Activated naive CD4-positive, alpha-beta T cell treated with Interleukin-2 at 50 U/mL for 16 hours (primary cell): ENCODE results near the gene STH.
"Not testable (repeated sequence)": the region's sequence is repeated elsewhere in the genome, so short reads cannot be mapped to it uniquely, and the experiment has no call there.

Experiments
- DNase-seq: peaks from one replicate; pipeline ENCODE4 v3.0.0-alpha.2; 2020

STH gene, protein sequence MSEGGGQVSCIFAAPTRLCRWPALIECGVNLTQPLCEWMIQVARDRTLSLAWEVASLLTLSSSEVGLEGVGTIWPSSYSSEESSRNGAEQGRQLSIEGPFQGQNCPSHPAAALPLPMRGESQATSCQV

DNA sequence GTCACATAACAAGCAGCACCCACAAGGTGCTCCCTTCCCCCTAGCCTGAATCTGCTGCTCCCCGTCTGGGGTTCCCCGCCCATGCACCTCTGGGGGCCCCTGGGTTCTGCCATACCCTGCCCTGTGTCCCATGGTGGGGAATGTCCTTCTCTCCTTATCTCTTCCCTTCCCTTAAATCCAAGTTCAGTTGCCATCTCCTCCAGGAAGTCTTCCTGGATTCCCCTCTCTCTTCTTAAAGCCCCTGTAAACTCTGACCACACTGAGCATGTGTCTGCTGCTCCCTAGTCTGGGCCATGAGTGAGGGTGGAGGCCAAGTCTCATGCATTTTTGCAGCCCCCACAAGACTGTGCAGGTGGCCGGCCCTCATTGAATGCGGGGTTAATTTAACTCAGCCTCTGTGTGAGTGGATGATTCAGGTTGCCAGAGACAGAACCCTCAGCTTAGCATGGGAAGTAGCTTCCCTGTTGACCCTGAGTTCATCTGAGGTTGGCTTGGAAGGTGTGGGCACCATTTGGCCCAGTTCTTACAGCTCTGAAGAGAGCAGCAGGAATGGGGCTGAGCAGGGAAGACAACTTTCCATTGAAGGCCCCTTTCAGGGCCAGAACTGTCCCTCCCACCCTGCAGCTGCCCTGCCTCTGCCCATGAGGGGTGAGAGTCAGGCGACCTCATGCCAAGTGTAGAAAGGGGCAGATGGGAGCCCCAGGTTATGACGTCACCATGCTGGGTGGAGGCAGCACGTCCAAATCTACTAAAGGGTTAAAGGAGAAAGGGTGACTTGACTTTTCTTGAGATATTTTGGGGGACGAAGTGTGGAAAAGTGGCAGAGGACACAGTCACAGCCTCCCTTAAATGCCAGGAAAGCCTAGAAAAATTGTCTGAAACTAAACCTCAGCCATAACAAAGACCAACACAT is at the start of gene STH:
Gene STH, plus strand, starts transcription at position 264 of the 913 bp plus-strand sequence. Its CDS starts 30 bp downstream, at position 294.
- DNase-seq = no peak

DNA sequence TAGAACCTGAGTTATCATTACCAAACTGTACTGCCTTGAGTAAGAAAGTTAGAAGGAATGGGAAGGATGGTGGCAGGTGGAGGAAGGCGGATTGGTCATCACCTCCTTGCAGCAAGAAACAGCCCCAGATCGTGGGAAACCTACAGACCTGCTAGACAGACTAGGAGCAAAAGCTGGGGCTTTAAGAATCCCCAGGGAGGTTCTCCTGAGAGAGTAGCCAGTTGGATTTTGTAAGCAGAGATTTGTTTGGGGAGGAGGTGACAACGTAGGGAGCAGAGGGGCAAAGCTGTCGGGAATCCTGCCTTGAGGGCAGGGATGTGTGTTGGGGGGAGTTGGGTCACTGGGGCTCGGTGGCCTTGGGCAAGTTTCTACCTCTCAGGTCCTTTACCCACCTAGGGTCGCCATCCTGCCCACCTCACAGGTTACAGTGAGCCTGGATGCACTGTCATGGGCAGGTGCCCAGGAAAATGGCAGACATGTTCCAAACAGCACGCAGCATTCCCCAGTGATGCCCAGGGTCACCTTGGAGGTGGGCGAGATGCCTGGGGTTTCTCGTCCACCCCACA is 49.2 kb upstream of the STH start:
- no peak for DNase-seq

DNA sequence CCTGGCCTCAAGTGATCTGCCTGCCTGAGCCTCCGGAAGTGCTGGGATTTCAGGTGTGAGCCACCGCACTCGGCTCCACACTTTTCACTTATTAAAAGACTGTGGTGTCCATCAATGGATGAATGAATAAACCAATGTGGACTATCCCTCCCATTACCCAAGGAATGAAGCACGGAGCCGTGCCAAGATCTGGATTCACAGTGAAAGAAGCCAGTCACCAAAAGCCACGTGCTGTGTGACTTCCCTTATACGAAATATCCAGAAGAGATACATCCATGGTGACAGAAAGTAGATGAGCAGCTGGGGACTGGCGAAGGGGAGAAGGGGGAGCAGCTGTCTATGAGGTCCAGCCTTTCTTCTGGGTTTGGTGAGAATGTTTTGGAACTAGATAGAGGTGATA is 48.2 kb upstream of the STH start:
- no peak for DNase-seq

DNA sequence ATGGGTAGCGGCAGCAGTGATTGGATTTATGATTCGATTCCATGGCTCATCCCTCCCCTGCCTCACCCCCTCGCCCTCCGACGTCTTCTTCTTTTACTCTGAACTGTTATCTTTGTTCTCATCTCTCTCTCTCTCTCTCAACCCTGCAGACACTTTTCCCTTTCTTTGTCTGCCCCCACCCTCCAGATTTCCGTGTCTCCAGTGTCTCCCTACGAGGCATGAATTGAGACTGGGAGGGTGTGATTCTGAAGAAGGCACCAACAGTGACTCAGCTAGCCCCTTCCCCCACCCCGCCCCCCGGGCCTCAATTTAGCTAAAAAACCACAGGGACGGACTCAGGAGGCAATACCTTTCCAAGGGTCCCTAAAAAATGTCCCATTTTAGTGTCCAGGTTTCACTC is 47.6 kb upstream of the STH start:
- no peak for DNase-seq

DNA sequence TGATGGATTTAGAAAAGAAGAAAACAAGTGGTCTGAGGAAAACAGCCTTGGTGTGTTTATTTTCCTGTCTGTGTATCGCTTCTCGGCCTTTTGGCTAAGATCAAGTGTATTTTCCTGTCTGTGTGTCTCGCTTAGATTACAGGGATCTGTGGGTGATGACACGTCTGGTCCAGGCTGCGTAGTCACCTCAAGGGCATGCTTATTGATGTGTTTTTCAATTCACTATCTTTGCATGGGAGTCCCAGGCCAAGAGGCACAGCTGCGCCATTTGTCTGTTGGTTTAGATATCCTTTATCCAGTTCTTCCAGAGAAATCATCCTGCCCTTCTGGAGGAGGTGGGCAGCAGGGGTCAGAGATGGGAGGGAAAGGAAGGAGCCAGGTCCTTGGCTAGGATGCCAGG is 47.1 kb upstream of the STH start:
- DNase-seq = no peak

DNA sequence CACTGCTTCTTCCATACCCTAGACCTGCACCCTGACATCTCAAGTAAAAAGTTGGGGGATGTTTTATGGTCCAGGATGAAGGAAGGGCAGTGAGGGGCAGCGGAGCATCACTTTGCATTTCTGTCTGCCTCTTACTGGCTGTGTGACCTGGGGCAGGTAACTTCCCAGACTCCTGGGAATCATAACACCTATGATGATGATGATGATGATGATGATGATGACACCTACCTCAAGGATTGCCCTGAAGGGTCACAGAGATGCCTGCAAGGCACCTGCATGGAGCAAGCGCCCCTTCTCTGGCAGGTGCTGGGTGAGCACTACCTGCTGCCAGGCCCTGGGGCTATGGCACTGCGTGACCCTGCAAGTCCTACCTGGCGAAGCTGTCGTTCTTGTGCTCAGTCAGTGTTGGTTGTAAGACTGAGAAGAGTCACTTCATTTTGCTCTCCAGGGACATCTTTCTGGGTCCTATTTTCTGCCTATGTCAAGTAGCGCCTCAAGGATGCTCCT is 46.2 kb upstream of the STH start:
- no peak for DNase-seq

DNA sequence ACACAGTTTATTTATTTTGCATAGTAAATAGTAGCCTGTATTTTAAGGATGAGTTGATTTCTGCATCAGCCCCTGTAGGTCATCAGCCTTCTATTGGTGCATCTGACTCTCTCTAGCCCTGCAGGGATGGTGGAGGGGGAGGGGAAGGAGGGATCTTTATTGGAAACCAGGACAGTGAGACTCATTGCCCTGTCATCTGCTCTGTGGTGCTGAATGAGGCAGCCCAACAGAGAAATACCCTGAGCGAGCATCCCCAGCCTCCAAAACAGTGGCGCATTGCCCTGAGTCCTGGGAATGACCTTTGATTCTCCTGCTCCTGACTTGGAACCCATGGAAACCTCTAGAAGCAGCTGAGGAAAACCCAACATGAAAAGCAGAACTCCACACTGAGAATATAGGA is 45.5 kb upstream of the STH start:
- DNase-seq = no peak

DNA sequence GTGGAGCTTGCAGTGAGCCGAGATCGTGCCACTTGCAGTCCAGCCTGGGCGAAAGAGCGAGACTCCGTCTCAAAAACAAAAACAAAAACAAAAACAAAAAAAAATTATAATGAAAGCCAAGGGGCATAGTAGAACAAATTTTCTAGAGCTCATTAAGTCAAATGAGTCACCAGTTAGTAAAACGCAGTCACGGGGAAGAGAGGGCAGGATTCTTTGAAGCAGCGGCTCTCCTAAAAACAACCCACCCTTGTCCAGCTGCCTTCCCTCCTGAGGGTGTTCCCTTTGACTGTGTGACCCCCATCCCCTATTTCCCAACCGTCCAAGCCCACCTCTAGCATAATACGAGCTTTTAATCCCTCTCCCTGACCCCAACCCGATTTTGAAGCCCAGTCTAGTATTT is 44.1 kb upstream of the STH start:
- no peak for DNase-seq

DNA sequence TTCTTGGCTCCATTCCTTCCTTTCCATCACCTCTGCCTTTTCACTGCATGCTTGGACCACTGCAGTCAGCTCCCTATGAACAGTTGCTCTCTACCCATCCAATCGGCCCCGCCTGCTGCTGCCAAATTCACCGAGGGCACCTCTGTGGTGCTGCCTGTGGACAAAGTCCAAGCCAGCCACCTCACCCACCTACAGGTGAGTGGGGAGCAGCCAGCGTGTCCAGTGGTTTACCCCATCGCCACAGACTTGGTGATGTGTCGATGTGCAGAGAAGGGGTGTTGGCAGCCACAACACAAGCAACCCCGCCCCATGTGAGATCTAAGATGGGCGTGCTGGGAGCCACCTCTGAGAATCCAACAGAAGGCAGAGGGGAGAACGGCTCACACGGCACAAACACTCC is 43.7 kb upstream of the STH start:
- DNase-seq = no peak

DNA sequence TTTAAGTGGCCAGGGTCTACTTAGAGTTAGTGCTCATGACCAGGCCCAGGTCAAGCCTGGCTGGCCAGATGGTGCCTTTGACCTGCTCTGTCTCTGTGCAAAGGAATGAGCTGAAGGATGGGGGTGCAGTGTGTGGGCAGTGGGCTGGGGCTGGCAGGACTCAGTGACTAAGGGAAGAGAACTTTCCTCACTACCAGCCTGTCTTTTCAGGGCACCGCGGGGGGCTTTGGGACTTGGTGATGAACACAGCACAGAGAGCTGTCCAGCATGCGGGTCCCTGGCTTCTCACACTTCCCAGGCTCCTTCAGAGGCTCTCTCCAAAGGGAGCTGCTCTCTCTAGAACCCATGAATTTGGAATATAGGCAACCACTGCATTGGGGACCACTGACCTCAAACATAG is 43.0 kb upstream of the STH start:
- DNase-seq = no peak

DNA sequence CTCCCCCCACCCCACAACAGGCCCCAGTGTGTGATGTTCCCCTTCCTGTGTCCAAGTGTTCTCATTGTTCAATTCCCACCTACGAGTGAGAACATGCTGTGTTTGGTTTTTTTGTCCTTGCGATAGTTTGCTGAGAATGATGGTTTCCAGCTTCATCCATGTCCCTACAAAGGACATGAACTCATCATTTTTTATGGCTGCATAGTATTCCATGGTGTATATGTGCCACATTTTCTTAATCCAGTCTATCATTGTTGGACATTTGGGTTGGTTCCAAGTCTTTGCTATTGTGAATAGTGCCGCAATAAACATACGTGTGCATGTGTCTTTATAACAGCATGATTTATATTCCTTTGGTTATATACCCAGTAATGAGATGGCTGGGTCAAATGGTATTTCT is 42.3 kb upstream of the STH start:
- DNase-seq = not testable (repeated sequence)

DNA sequence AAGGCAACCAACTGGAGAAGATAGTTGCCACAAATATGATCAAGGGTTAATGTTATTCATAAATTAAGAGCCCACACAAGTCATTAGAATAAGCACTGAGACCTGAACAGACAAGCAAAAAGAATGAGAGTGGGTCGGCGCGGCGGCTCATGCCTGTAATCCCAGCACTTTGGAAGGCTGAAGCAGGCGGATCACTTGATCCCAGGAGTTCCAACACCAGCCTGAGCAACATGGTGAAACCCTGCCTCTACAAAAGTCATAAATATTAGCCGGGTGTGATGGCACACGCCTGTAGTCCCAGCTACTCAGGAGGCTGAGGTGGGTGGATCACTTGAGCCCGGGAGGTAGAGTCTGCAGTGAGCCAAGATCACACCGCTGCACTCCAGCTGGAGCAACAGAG is 40.7 kb upstream of the STH start:
- DNase-seq = no peak

DNA sequence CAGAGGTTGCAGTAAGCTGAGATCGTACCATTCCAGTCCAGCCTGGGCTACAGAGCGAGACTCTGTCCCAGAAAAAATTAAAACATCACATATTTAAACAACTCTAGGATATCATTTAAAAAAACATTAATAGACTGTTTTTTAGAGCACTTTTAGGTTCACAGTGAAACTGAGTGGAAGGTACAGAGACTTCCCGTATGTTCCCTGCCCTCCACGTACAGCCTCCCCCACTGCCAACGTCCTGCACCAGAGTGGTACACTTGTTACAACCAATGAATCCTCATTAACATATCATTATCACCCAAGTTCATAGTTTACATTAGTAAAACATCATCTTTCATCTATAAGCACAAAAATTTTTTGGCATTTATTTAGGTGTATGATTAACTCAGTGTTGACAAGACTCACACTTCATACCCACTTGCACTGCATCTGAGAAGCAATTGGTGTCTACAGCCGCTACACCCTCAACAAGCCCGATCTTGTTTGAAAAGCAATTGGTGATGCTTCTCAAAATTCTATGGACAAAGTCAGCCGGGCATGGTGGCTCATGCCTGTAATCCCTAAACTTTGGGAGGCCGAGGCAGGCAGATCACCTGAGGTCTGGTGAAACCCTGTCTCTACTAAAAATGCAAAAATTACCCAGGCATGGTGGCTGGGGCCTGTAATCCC is 39.9 kb upstream of the STH start:
- DNase-seq = no peak

DNA sequence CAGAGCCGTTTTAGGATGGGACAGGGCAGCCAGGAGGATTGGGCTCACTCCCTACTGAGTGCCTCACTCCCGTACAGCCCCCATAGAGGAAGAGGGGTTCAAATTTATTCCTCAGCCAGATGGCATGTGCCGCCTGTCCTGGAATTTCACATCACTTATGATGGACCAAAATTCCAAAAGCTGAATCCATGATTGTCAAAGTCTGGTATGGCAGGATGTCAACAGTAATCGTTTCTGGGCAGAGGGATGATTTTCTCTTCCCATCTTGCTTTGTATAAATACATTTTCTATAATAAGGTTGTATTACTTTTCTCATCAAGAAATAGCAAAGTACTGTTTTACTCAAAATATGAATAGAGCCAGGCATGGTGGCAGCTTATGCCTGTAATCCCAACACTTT is 38.7 kb upstream of the STH start:
- DNase-seq = no peak

DNA sequence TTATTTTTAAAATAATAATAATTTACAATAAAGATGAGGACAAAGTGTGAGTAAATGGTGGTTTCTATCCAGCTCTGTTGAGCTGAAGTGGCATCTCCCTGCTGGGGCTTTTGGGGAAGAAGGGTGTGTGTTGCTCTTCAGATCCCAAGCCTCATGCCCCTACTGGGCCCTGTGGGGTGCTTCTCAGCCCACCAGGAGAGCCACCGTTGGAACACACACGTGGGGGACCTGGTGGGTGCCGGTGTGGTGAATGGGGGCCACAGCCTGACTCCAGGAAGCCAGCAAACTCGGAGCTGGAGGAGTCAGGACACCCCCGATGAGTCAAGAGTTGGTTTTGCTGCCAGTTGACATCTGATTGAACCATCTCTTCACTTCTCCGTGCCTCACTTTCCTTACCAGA is 37.8 kb upstream of the STH start:
- no peak for DNase-seq

DNA sequence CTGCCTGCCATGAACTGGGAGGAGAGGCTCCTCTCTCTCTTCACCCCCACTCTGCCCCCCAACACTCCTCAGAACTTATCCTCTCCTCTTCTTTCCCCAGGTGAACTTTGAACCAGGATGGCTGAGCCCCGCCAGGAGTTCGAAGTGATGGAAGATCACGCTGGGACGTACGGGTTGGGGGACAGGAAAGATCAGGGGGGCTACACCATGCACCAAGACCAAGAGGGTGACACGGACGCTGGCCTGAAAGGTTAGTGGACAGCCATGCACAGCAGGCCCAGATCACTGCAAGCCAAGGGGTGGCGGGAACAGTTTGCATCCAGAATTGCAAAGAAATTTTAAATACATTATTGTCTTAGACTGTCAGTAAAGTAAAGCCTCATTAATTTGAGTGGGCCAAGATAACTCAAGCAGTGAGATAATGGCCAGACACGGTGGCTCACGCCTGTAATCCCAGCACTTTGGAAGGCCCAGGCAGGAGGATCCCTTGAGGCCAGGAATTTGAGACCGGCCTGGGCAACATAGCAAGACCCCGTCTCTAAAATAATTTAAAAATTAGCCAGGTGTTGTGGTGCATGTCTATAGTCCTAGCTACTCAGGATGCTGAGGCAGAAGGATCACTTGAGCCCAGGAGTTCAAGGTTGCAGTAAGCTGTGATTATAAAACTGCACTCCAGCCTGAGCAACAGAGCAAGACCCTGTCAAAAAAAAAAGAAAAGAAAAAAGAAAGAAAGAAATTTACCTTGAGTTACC is 36.7 kb upstream of the STH start:
- DNase-seq = no peak

DNA sequence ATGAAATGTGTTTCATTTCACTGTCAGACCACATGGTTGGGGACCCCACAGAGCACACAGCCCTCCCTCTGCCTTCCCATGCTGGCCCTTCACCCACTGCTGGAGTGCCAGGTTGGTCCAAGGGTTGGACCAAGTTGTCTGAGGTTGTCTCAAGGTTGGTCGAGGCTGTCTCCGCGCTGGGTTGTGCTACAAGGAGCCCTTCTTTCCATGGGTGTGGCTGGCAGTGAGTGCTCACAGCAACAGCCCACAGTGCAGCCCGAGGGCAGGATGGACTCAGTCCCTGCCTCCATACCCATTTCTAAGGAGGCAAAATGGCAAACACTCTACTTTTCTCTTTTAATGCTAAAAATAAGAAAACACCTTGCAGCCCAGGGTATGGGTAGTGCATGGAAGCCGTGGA is 35.8 kb upstream of the STH start:
- no peak for DNase-seq

DNA sequence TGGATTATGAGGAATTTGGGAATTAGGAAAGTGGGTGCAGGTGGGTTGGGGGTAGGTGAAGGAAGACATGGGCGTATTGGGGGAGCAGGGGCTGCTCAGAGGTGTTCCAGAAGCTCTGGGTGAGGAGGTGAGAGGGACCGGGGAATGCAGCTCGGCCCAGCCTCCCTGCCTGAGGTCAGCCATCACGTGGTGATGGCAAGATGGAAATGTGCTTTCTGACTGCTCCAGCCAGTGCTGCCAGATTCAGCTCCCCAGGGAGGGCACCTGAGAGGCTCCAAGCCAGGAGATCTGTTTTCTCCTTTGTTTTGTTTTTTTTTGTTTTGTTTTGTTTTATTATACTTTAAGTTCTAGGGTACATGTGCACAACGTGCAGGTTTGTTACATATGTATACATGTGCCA is 35.2 kb upstream of the STH start:
- DNase-seq = no peak

DNA sequence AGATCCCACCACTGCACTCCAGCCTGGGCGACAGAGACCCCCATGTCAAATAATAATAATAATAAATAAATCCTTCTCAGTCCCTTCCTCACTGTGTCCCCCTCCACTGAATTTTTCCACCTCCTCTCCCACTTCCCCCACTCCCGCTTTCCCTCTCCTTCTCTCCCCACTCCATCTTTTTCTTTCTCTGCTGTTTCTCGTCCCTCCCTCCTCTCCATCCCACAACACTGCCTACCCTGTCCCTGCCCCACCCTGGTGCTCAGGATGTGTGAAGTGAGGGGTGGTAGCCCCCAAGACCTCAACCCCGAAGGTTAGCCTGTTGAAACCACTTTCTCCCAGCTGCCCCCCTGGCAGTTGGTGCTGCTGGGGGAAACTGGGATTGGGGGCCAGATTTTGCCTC is 34.4 kb upstream of the STH start:
- no peak for DNase-seq

DNA sequence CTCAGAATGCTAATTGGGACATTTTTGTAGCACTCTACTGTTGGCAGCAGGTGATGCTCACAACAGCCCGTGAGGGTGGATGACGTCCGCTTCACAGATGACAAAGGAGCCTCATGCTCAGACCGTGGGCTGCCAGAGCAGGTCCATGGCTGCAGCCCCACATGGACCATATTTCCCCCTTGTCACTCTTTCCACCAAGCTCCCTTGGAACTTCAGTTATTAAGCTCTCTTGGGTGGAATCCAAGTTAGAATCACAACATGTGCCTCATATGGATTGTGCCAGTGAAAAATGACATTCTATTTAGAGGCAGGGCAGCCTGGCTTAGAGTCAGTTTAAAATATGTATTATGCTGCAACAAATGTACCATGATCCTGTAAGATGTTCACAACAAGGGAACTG is 33.2 kb upstream of the STH start:
- DNase-seq = no peak

DNA sequence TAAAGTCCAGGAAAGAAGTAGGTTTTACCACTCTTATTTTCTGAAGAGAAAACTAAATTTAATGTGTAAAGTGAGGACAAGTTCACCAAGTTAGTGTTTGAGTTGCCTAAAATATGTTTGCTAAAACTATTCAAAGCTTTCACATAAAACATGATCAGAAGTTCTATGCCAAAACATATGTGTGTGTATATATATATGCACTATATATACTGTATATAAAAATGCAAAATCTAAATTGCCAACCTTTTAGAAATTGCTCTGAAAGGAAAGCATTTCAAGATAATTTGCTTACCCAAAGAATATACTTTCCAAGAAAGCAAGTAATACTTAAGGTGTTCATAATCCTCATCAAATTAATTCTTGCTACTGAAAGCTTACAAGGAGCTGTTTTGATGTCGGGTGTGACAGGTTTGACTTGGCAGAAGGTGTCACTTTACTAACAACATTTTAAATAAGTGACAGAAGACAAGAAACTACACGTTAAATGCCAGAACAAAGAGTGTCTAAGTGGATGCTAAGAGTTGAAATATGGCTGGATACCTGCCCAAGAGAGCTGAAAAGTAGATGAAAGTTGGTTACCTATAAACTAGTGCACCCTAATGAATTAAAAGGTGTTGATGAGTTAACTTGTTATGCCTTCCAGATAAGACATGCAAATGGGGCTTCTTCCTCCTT is 32.3 kb upstream of the STH start:
- no peak for DNase-seq

DNA sequence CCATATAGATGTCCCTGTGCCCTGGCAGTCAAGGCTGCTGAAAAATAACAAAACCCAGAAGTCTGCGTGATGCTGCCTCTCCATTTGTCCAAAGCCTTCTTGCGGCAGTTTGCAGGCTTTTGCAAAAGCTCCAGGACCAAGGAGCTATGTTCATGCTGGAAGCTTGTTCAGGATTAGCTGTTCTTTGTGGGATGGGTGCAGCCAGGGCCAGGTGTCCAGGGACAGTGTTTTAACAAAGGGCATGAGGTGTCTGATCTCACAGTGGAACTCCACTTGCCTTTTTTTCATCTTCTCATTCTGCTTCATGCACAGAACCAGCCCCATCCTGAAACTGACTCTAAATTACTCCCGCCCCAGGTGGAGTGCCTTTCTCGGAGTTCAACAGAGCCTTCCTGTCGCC is 31.7 kb upstream of the STH start:
- no peak for DNase-seq
